OCI-LY3 (cell line): ENCODE measurements around the gene BTBD17.

Experiments
- H2AFZ ChIP-seq: fragments of 200-600, 300-600 bp; shearing (Covaris generic); 2 replicates; pipeline ENCODE4 v1.6.0; 2014; ENCODE audit warnings: antibody characterized with exemption, low read depth, low read length
- H3K27ac ChIP-seq: fragments of 200-600, 300-600 bp; sonication (generic); 2 replicates; pipeline ENCODE4 v1.5.1; 2014; ENCODE audit warnings: mild to moderate bottlenecking, low read length, moderate library complexity, mixed read lengths
- H3K27me3 ChIP-seq: fragments of 200-600, 300-600 bp; sonication (generic); 2 replicates; pipeline ENCODE4 v1.6.1; 2014; ENCODE audit warnings: low read depth, low read length, mixed read lengths
- H3K36me3 ChIP-seq: fragments of 200-600, 300-600 bp; sonication (generic); replicated peaks from 2 replicates; pipeline ENCODE3; 2014; ENCODE audit warnings: low read depth, low read length, mixed read lengths
- H3K4me1 ChIP-seq: fragments of 300-600, 200-600 bp; sonication (generic); 2 replicates; pipeline ENCODE4 v1.6.1; 2014; ENCODE audit warnings: low read length, mixed read lengths
- H3K4me2 ChIP-seq: fragments of 200-600, 300-600 bp; sonication (generic); 2 replicates; pipeline ENCODE4 v1.6.1; 2014; ENCODE audit warnings: low read length, mixed read lengths
- H3K4me3 ChIP-seq: fragments of 300-600, 200-600 bp; sonication (generic); 2 replicates; pipeline ENCODE4 v1.5.1; 2014; ENCODE audit warnings: antibody characterized with exemption, mild to moderate bottlenecking, low read length, moderate library complexity
- H3K79me2 ChIP-seq: fragments of 300-600, 200-600 bp; shearing (Covaris generic); 2 replicates; pipeline ENCODE4 v1.6.1; 2014; ENCODE audit warnings: mild to moderate bottlenecking, low read length, mixed read lengths
- H3K9ac ChIP-seq: fragments of 300-600, 200-600 bp; shearing (Covaris generic); 2 replicates; pipeline ENCODE4 v1.6.0; 2014; ENCODE audit warnings: mild to moderate bottlenecking, low read length, moderate library complexity
- H3K9me3 ChIP-seq: fragments of 200-600, 300-600 bp; shearing (Covaris generic); 2 replicates; pipeline ENCODE4 v1.6.1; 2014; ENCODE audit warnings: low read length, mixed read lengths; ENCODE audit not compliant: insufficient read depth
- H4K20me1 ChIP-seq: fragments of 200-600, 300-600 bp; sonication (generic); 2 replicates; pipeline ENCODE4 v1.6.1; 2016; ENCODE audit warnings: low read length, mixed read lengths; ENCODE audit not compliant: insufficient read depth
- EZH2phosphoT487 ChIP-seq: fragments of 200-600 bp; shearing (Covaris generic); IDR thresholded peaks from 2 replicates; pipeline ENCODE4 v1.6.1; 2018; ENCODE audit warnings: antibody characterized with exemption, mixed run types, low read depth
- TF ChIP-seq, protein P1 (sequence below): fragments of 200-600, 300-600 bp; sonication (generic); IDR thresholded peaks from 2 replicates; pipeline ENCODE4 v1.5.1; 2014; ENCODE audit warnings: antibody characterized with exemption, low read length, low read depth

BTBD17 gene

DNA sequence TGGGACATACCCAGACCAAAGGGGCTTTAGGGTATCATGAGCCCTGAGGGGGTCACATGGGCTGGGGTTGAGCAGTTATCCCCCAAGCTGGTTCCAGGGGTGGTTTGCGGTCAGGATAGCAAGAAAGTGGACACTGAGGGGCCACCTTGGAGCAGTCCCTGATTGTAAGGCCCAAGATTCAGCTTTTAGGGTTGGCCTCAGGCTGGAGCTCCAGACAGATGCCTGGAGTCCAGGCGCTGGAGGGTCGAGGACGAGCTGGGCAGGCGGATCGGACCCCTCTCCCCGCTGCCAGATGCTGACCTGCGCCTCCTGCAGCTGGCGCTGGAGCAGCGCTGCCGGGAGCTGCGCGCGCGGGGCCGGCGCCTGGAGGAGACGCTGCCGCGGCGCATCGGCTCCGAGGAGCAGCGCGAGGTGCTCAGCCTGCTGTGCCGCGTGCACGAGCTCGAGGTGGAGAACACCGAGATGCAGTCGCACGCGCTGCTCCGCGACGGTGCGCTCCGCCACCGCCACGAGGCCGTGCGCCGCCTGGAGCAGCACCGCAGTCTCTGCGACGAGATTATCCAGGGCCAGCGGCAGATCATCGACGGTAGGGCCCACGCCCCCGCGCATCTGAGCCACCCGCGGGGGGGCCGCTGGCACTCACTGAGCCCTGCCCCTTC, 10.0 kb downstream of the BTBD17 start:
- Histone ChIP-seq H3K79me2 (no peaks in the 10 kb centered on the region), H3K27ac (no peak overlapping the region), H3K27me3 (no peaks in the 10 kb centered on the region; the same call in 1 of the 2 replicates), H3K4me1 (no peaks in the 10 kb centered on the region), H3K9me3 (no peaks in the 10 kb centered on the region), H3K4me2 (no peak overlapping the region), H4K20me1 (no peaks in the 10 kb centered on the region), H2AFZ (no peak overlapping the region), H3K36me3 (no peaks in the 10 kb centered on the region), H3K4me3 (no peak overlapping the region), H3K9ac (no peak overlapping the region)
- no peak for TF ChIP-seq EZH2phosphoT487
- TF ChIP-seq, protein P1, sequence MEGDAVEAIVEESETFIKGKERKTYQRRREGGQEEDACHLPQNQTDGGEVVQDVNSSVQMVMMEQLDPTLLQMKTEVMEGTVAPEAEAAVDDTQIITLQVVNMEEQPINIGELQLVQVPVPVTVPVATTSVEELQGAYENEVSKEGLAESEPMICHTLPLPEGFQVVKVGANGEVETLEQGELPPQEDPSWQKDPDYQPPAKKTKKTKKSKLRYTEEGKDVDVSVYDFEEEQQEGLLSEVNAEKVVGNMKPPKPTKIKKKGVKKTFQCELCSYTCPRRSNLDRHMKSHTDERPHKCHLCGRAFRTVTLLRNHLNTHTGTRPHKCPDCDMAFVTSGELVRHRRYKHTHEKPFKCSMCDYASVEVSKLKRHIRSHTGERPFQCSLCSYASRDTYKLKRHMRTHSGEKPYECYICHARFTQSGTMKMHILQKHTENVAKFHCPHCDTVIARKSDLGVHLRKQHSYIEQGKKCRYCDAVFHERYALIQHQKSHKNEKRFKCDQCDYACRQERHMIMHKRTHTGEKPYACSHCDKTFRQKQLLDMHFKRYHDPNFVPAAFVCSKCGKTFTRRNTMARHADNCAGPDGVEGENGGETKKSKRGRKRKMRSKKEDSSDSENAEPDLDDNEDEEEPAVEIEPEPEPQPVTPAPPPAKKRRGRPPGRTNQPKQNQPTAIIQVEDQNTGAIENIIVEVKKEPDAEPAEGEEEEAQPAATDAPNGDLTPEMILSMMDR, result no peak

DNA sequence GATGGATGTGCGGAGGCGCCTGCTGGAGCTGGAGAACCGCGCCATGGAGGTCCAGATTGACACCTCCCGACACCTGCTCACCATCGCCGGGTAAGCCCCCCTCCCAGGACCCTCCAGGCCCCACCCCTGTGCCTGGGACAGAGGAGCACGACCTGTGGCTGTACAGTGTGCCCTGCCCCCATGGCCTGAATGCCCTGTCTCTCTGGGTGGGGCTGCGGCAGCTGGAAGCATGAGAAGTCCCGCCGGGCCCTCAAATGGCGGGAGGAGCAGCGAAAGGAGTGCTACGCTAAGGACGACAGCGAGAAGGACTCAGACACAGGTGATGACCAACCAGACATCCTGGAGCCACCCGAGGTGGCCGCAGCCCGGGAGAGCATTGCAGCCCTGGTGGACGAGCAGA, 11.2 kb downstream of the BTBD17 start:
- H3K79me2 ChIP-seq, result no peaks in the 10 kb centered on the region
- H3K9ac ChIP-seq, result no peak overlapping the region
- no peaks in the 10 kb centered on the region; the same call in 1 of the 2 replicates for H3K27me3 ChIP-seq
- no peak overlapping the region for H3K4me3 ChIP-seq
- H4K20me1 ChIP-seq, result no peaks in the 10 kb centered on the region
- H3K4me1 ChIP-seq, result no peaks in the 10 kb centered on the region
- TF ChIP-seq EZH2phosphoT487, result no peak
- TF ChIP-seq, protein P1, result no peak
- H3K27ac ChIP-seq, result no peak overlapping the region
- no peaks in the 10 kb centered on the region for H3K36me3 ChIP-seq
- H2AFZ ChIP-seq, result no peak overlapping the region
- H3K4me2 ChIP-seq, result no peak overlapping the region
- no peaks in the 10 kb centered on the region for H3K9me3 ChIP-seq

DNA sequence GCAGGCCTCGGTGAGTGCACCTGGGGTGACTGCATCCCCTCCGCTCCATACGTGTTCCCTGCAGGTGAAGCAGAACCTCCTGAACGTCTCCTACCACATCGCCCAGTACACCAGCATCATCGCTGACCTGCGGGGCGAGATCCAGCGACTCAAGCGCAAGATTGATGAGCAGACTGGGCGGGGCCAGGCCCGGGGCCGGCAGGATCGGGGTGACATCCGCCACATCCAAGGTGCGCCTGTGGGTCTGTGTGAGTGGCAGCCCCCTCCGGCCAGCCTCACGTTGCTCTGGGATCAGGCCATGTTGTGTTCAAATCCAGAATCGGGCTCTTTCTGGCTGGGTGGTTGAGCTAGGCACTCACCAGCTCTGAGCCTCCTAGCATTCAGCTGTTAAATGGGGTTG, 12.5 kb downstream of the BTBD17 start:
- Histone ChIP-seq H2AFZ (no peak overlapping the region), H3K4me3 (no peak overlapping the region), H3K27ac (no peak overlapping the region), H3K9ac (no peak overlapping the region), H3K36me3 (no peaks in the 10 kb centered on the region), H3K27me3 (no peaks in the 10 kb centered on the region; the same call in 1 of the 2 replicates), H3K9me3 (no peaks in the 10 kb centered on the region), H3K4me1 (no peaks in the 10 kb centered on the region), H3K4me2 (no peak overlapping the region), H4K20me1 (no peaks in the 10 kb centered on the region), H3K79me2 (no peaks in the 10 kb centered on the region)
- TF ChIP-seq EZH2phosphoT487, result no peak
- TF ChIP-seq, protein P1, result no peak

DNA sequence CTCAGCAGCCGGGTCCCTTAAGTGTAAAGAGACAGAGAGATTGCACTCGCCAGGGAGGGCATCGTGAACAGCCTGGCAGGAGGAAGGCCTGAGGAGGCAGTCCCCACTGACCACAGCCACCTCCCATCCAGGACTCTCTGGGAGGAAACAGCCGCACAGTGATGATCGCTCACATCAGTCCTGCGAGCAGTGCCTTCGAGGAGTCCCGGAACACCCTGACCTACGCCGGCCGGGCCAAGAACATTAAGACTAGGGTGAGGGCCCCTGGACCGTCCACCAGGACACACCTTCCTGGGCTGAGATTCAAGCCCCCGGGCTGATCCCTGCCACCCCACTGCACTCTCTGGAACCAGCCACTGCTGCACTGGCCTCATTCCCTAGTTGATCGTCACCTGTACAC, 14.0 kb downstream of the BTBD17 start:
- no peak overlapping the region for H3K4me2 ChIP-seq
- H3K9ac ChIP-seq, result no peak overlapping the region
- H3K9me3 ChIP-seq, result no peaks in the 10 kb centered on the region
- H3K4me3 ChIP-seq, result no peak overlapping the region
- no peak for TF ChIP-seq EZH2phosphoT487
- TF ChIP-seq, protein P1, result no peak
- no peak overlapping the region for H2AFZ ChIP-seq
- no peak overlapping the region for H3K27ac ChIP-seq
- H3K36me3 ChIP-seq, result no peaks in the 10 kb centered on the region
- H4K20me1 ChIP-seq, result no peaks in the 10 kb centered on the region
- no peaks in the 10 kb centered on the region for H3K4me1 ChIP-seq
- no peaks in the 10 kb centered on the region for H3K27me3 ChIP-seq
- no peaks in the 10 kb centered on the region for H3K79me2 ChIP-seq
